Measurements from ENCODE around the gene ACADL. TPM values are rescaled to one million over a fixed set of nuclear protein-coding genes. Genes with fewer than 3 reads are reported as not detected.

Gene ACADL
- polyA plus RNA-seq, 3 donors, result not detected

DNA sequence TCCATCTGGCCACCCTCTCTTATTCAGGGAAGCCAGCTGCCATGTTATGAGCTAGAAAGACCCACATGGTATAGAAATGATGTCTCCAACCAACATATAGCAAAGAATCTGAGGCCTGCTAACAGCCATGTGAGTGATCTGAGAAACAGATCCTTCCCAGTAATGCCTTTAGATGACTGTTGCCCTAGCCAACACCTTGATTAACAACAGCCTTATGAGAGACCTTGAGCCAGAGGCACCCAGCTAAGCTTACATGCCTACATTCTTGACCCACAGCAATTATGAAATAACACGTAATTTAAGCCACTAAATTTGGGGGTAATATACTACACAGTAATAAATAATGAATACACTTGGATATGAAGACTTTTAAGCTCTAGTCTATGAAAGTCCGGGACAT lies 67.0 kb downstream of the ACADL start:
- Histone ChIP-seq H3K4me3 (replicated peaks in 1 of 3; ENCODE audit: low read depth in 2 of 3, low read length in 3 of 3) (no peak overlapping the region), H3K79me2 (ENCODE audit: insufficient read depth, low read length) (peaks cover 32% of the 10 kb centered on the region), H3K4me1 (ENCODE audit: control insufficient read depth in 1 of 2, insufficient read depth in 2 of 2, low read length in 2 of 2) (peaks cover 9 to 10% of the 10 kb centered on the region in 2 donors), H3K9me3 (replicated peaks in 1 of 2; ENCODE audit: control insufficient read depth in 1 of 2, insufficient read depth in 1 of 2, low read length in 2 of 2) (no peaks in the 10 kb centered on the region), H3K36me3 (replicated peaks in 1 of 2; ENCODE audit: control insufficient read depth in 1 of 2, insufficient read depth in 2 of 2, low read length in 2 of 2) (peaks cover 16 to 30% of the 10 kb centered on the region in 2 donors), H3K4me2 (replicated peaks; ENCODE audit: extremely low read depth, low read length, poor library complexity, severe bottlenecking) (no peak overlapping the region), H3K27me3 (ENCODE audit: control insufficient read depth in 2 of 2, insufficient read depth in 2 of 2, low read length in 2 of 2) (no peaks in the 10 kb centered on the region), H4K20me1 (ENCODE audit: insufficient read depth, low read length) (peaks cover 17% of the 10 kb centered on the region), H2AFZ (ENCODE audit: insufficient read depth, low read depth, low read length, poor library complexity, severe bottlenecking) (no peak overlapping the region), H3K27ac (ENCODE audit: low read depth in 1 of 2, low read length in 2 of 2) (no peak overlapping the region), H3K9ac (ENCODE audit: insufficient read depth, low read length, poor library complexity, severe bottlenecking) (no peak overlapping the region)
- Mint-ChIP-seq H3K36me3 (peaks cover 23 to 28% of the 10 kb centered on the region in 2 donors), H3K4me1 (peaks cover 12% of the 10 kb centered on the region), H3K9me3 (peaks cover 0 to 3% (median 0%) of the 10 kb centered on the region in 7 donors), H3K27me3 (ENCODE audit: low read depth in 3 of 3) (no peaks in the 10 kb centered on the region), H3K4me3 (no peak overlapping the region), H3K27ac (no peak overlapping the region)
- TF ChIP-seq, protein P1, sequence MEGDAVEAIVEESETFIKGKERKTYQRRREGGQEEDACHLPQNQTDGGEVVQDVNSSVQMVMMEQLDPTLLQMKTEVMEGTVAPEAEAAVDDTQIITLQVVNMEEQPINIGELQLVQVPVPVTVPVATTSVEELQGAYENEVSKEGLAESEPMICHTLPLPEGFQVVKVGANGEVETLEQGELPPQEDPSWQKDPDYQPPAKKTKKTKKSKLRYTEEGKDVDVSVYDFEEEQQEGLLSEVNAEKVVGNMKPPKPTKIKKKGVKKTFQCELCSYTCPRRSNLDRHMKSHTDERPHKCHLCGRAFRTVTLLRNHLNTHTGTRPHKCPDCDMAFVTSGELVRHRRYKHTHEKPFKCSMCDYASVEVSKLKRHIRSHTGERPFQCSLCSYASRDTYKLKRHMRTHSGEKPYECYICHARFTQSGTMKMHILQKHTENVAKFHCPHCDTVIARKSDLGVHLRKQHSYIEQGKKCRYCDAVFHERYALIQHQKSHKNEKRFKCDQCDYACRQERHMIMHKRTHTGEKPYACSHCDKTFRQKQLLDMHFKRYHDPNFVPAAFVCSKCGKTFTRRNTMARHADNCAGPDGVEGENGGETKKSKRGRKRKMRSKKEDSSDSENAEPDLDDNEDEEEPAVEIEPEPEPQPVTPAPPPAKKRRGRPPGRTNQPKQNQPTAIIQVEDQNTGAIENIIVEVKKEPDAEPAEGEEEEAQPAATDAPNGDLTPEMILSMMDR (IDR thresholded peaks at IDR 0.05), result no peak
- intact Hi-C loops (cut with micrococcal nuclease), result no loop called here
- WGBS (ENCODE audit: insufficient coverage), result no CpG with 5 or more reads among the region's 2 CpGs
- DNase-seq, result no peak

- H3K79me2 ChIP-seq (ENCODE audit: insufficient read depth, low read length), result peaks cover 32% of the 10 kb centered on the region
- H3K4me2 ChIP-seq (replicated peaks; ENCODE audit: extremely low read depth, low read length, poor library complexity, severe bottlenecking), result no peak overlapping the region
- H3K27ac ChIP-seq (ENCODE audit: low read depth in 1 of 2, low read length in 2 of 2), result no peak overlapping the region
- peaks cover 0 to 3% (median 0%) of the 10 kb centered on the region in 7 donors for H3K9me3 Mint-ChIP-seq
- H3K27me3 ChIP-seq (ENCODE audit: control insufficient read depth in 2 of 2, insufficient read depth in 2 of 2, low read length in 2 of 2), result no peaks in the 10 kb centered on the region
- H3K9ac ChIP-seq (ENCODE audit: insufficient read depth, low read length, poor library complexity, severe bottlenecking), result no peak overlapping the region
- H3K36me3 ChIP-seq (replicated peaks in 1 of 2; ENCODE audit: control insufficient read depth in 1 of 2, insufficient read depth in 2 of 2, low read length in 2 of 2), result peaks cover 20 to 35% of the 10 kb centered on the region in 2 donors
- no peak overlapping the region for H2AFZ ChIP-seq (ENCODE audit: insufficient read depth, low read depth, low read length, poor library complexity, severe bottlenecking)
- H4K20me1 ChIP-seq (ENCODE audit: insufficient read depth, low read length), result peaks cover 17% of the 10 kb centered on the region
- DNase-seq, result no peak
- peaks cover 4 to 5% of the 10 kb centered on the region in 2 donors for H3K4me1 ChIP-seq (ENCODE audit: control insufficient read depth in 1 of 2, insufficient read depth in 2 of 2, low read length in 2 of 2)
- no peak overlapping the region for H3K4me3 Mint-ChIP-seq
- WGBS (ENCODE audit: insufficient coverage), result 94% methylated on average over 2 of the region's 3 CpGs
- intact Hi-C loops (cut with micrococcal nuclease), result no loop called here
- peaks cover 23 to 28% of the 10 kb centered on the region in 2 donors for H3K36me3 Mint-ChIP-seq
- H3K27me3 Mint-ChIP-seq (ENCODE audit: low read depth in 3 of 3), result no peaks in the 10 kb centered on the region
- H3K4me3 ChIP-seq (replicated peaks in 1 of 3; ENCODE audit: low read depth in 2 of 3, low read length in 3 of 3), result no peak overlapping the region
- no peaks in the 10 kb centered on the region for H3K9me3 ChIP-seq (replicated peaks in 1 of 2; ENCODE audit: control insufficient read depth in 1 of 2, insufficient read depth in 1 of 2, low read length in 2 of 2)
- H3K27ac Mint-ChIP-seq, result no peak overlapping the region
- H3K4me1 Mint-ChIP-seq, result peaks cover 5% of the 10 kb centered on the region
- TF ChIP-seq, protein P1 (IDR thresholded peaks at IDR 0.05), result no peak
Measured at GRCh38 chr2:210157526-210157925, 67.7 kb downstream of the ACADL start.
